Measurements from ENCODE around the gene DNAL1.

DNAL1 gene

DNA sequence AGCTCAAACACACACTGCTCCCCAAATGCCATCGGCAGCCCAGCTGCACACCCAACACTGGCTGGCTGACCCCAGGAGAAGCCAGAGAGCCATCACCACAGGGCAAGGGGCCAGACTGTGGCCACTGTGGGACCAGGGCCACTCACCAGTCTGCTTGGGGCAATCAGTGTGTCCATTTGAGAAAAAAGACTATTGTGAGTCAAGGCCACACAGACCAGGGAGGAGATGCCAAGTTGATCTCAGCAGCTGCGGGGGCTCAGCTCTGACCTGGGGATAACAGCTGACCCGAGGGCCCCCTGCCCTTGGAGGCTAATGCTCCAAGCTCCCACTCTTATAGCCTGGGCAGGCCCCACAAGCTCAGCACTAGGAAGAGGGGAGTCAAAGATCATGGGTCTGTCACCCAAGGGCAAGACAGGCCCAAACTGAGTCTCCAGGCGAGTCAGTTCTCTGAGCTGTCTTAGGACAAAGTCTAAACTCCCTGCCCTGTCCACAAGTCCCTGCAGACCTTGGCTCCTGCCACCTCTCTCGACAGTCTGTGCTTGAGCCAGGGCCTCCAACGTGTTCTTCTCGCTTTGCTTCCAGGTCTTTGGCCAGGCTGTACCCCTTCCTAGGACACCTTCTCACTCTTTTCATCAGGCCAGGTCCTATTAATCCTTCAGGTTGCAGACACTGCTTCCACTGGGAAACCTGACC lies 99.5 kb downstream of the DNAL1 start:
- Histone ChIP-seq H3K4me3 (peak overlapping the region; percentile 4), H3K27ac (peak overlapping the region in 1 of 2 donors; percentile 95)
- TF ChIP-seq, protein P1, sequence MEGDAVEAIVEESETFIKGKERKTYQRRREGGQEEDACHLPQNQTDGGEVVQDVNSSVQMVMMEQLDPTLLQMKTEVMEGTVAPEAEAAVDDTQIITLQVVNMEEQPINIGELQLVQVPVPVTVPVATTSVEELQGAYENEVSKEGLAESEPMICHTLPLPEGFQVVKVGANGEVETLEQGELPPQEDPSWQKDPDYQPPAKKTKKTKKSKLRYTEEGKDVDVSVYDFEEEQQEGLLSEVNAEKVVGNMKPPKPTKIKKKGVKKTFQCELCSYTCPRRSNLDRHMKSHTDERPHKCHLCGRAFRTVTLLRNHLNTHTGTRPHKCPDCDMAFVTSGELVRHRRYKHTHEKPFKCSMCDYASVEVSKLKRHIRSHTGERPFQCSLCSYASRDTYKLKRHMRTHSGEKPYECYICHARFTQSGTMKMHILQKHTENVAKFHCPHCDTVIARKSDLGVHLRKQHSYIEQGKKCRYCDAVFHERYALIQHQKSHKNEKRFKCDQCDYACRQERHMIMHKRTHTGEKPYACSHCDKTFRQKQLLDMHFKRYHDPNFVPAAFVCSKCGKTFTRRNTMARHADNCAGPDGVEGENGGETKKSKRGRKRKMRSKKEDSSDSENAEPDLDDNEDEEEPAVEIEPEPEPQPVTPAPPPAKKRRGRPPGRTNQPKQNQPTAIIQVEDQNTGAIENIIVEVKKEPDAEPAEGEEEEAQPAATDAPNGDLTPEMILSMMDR (IDR thresholded peaks at IDR 0.05), result no peak
- peak; percentile 52 for DNase-seq (ENCODE audit: low spot score)

DNA sequence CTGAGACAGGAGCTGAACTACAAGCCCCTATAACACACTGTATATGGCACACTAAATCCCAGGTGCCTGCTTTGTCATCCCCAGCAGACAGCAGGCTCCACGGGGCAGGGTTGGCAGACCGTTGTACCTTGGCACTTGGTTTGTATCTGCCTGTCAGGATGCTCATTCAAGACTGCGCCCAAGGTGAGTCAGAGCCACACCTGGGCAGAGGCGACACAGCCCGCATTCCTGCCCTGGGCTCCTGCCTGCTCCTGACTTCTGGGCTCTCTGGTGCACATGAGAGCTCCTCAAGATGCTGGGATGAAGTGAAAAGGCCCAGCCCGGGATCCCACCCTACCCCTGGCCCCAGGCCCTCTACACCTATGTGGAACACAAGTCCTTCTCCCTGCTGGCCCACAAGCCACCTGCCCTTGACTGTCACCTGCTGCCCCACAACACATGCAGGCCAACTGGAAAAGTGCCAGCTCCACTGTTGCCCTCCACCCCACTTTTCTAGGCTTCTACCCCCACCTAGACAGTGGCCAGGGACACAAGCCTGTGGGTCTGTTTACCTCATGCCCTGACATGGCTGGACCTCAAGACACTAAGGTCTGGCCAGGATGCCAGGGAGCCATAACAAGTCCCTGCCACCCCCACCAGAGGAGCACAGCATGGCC lies 100.2 kb downstream of the DNAL1 start:
- Histone ChIP-seq H3K4me3 (no peak overlapping the region), H3K27ac (peak overlapping the region in 1 of 2 donors; percentile 95)
- TF ChIP-seq, protein P1 (IDR thresholded peaks at IDR 0.05), result no peak
- no peak for DNase-seq (ENCODE audit: low spot score)

DNA sequence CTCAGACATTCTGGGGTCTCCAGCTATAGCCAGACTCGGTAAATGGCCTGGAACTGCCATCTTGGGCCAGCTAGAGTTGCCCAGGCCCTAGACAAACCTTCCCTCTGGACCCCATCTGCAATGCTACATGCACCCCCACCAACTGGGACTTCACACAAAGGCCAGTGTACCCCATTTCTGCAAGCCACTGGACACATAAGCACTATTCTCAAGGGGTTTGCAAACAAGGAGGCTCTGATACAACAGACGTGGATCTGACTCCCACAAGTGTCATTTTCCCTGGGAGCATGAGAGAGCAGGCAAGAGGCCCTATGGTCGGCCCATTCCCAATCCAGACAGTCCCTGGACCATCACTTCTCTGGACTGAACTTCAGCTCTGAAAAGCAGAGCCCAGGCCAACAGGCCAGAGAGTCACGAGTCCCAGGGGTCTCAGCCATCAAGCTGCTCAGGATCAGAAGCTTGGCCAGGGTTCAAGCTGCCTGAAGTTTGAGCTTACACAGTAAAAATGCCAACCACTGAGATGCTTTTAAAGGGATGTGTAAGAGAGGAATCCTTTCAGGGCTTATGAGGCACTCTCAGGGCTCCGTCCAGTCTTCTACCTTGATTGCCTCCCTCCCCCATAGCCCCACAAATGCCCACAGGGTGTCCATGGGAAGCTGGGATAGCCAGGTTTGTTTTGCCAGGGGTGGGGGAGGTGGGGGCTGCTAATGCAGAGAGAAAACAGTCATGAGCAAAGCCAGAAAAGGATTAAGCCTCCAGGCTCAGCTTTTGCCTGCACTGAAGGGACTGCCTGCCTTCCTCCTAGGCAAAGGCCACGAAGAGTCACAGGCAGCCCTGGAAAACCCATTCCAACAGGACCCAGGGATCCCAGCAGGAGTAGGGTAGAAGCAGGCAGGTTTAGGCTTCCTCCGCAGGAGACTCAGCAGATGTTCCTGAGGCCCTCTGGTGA lies 101.1 kb downstream of the DNAL1 start:
- Histone ChIP-seq H3K4me3 (no peak overlapping the region), H3K27ac (peak overlapping the region; percentile 27 to 95)
- TF ChIP-seq, protein P1 (IDR thresholded peaks at IDR 0.05), result no peak
- peak; percentile 70 for DNase-seq (ENCODE audit: low spot score)

DNA sequence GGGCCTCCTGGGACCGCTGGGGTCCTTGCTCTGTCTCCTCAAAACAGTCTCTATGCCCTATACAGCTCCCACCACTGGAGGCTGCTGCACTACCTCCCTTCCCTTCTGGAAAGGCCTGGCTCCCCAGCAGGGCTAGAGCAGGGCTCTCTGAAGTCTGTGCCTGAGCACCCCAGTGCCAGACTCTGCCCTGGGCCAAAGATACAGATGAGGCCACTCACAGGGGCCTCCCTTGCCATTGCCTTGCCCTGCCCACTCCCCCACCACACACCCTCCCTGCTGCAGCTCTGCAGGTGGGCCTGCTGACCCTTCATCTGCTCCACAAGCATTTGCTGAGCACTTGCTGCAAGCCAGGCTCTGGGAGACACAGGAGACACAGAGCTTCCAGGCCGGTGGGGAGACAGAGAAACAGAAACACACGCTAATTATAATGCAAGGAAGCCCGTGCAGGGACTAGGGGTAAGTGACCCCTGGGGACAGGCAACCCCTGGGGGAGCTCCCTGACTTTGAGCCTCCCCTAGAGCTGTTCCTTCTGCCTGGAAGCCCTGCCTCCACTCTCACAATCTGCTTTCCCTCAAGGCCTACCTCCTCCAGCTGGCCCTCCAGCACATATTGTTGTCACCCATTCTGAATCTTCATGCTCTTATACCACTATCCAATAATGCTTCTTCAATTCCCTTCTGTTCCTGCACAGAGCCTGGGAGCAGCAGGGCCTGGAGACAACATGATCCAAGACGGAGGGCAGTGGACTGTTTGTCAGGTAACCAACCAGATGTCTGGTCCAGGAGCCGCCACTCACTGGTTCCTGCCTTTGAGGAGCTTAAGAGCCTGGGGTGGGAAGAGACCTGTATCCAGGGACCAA lies 102.0 kb downstream of the DNAL1 start:
- peak; percentile 73 for DNase-seq (ENCODE audit: low spot score)
- peak overlapping the region; percentile 27 to 95 for H3K27ac ChIP-seq
- TF ChIP-seq, protein P1 (IDR thresholded peaks at IDR 0.05), result no peak
- H3K4me3 ChIP-seq, result peak overlapping the region; percentile 2

DNA sequence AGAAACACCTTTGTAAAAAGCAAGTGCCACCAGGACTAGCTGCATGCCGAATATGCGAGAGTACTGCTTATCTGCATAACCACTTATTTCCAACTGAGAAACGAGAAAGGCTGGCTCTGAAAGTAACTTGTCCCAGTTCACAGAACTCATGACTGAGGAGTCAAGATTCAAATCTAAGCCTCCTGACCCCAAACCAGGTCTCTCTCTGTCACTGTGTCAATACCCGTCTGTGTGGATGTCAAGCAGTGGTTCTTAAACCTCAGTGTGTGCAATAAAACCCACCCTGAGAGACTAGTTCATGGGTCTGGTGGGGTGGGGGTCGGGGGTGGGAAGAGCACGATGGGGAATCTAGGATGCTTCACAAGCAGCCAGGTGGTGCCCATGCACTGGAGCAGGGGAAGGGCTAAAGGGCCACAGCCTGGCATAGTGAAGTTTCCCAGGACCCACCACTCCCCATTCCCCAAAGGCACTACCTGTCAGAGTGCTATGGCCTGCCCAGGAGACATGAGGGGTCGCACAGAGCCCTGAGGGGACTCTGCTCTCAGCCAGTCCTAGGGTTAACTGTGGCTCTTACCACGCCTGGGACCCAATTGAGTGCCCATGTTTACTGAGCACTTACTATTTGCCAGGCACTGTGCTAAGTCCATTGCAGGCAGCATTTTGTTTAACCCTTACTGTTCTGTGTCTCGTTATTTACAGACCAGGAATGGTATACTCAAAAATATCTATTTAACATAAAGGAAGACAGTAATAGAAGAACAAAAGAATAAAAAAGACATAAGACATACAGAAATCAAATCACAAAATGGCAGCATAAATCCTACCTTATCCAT lies 102.8 kb downstream of the DNAL1 start:
- Histone ChIP-seq H3K27ac (peak overlapping the region; percentile 27 to 95), H3K4me3 (no peak overlapping the region)
- TF ChIP-seq, protein P1 (IDR thresholded peaks at IDR 0.05), result no peak
- peak; percentile 52 for DNase-seq (ENCODE audit: low spot score)

Data from coronary artery (tissue), 2 donors.